K562 (cell line): ENCODE measurements around the gene RNF41. TPM values are rescaled to one million over a fixed set of nuclear protein-coding genes. Genes with fewer than 3 reads are reported as not detected.

Experiments
- ATAC-seq: fragments of 200-7000 bp; cut with Tn5 transposase; 3 replicates; pipeline ENCODE4 v1.9.1; 2020; ENCODE audit warnings: moderate library complexity
- BruUV-seq: library from RNA; stranded (reverse); fragments of 400-500 nt; replicated peaks from 2 replicates; lab custom pipeline; 2021; lab: Mats Ljungman, UMichigan
- CTCF ChIA-PET: fragments of 300-600 bp; formaldehyde crosslinking; extraction: SDS; loops from one replicate; lab custom pipeline; 2021; ENCODE audit warnings: low intra/inter-chr PET ratio; lab: Yijun Ruan, JAX
- POLR2A ChIA-PET: fragments of 300-600, 350-650 bp; sonication (Branson Sonifier 250); formaldehyde crosslinking; extraction: SDS; loops from one replicate; lab custom pipeline; 2021; ENCODE audit warnings: antibody characterized with exemption, inconsistent platforms; lab: Yijun Ruan, JAX
- DNase-seq, 4 experiments: peaks; one replicate each; pipeline versions ENCODE4 v3.0.0 to v3.0.0-alpha.2; 2011 to 2018; ENCODE audit warnings: low spot score in 3 of 4, mixed read lengths in 3 of 4; ENCODE audit errors: extremely low read depth in 1 of 4
- FAIRE-seq: peaks from 2 replicates; lab custom pipeline; 2011; peaks lifted over from hg19 to GRCh38; lab: Jason Lieb, UNC
- H2AFZ ChIP-seq: 2 replicates; pipeline ENCODE4 v1.6.0; 2011; ENCODE audit warnings: low read depth, low read length, control low read depth, inconsistent platforms
- H3K27ac ChIP-seq: fragments of 200-600 bp; 3 replicates; pipeline ENCODE4 v1.8.0; 2011; ENCODE audit warnings: low read depth, mild to moderate bottlenecking, control low read depth, inconsistent platforms, low read length, moderate library complexity, mixed read lengths; ENCODE audit errors: extremely low read depth
- H3K27me3 ChIP-seq, 2 experiments: fragments of 300-600 bp in 1 of 2; 2 replicates in 1 of 2; 3 replicates in 1 of 2; pipeline versions ENCODE4 v1.6.0 to v1.8.0; 2011; ENCODE audit warnings: inconsistent platforms in 2 of 2, low read length in 2 of 2, mild to moderate bottlenecking in 1 of 2, mixed read lengths in 1 of 2, moderate library complexity in 1 of 2; ENCODE audit not compliant: control insufficient read depth in 2 of 2, insufficient read depth in 2 of 2
- H3K36me3 ChIP-seq: fragments of 300-600 bp; 3 replicates; pipeline ENCODE4 v1.8.0; 2011; ENCODE audit warnings: mild to moderate bottlenecking, low read length, inconsistent platforms; ENCODE audit not compliant: control insufficient read depth, insufficient read depth
- H3K4me1 ChIP-seq, 2 experiments: fragments of 200-600 bp in 1 of 2; replicated peaks in 1 of 2; 2 replicates in 1 of 2; 3 replicates in 1 of 2; pipeline versions ENCODE4 v1.5.1 to v1.8.0; 2011; ENCODE audit warnings: inconsistent platforms in 2 of 2, low read length in 2 of 2, mild to moderate bottlenecking in 1 of 2, mixed read lengths in 1 of 2, moderate library complexity in 1 of 2; ENCODE audit not compliant: control insufficient read depth in 2 of 2, insufficient read depth in 2 of 2
- H3K4me2 ChIP-seq: 2 replicates; pipeline ENCODE4 v1.6.1; 2011; ENCODE audit warnings: low read length, control low read depth, inconsistent platforms, mixed read lengths; ENCODE audit not compliant: insufficient read depth
- H3K4me3 ChIP-seq: fragments of 200-600 bp; sonication (generic), shearing (Covaris generic); 2 replicates; pipeline ENCODE4 v1.5.1; 2016; ENCODE audit warnings: control low read depth, inconsistent platforms
- H3K79me2 ChIP-seq: fragments of 200-600 bp; 3 replicates; pipeline ENCODE4 v1.8.0; 2011; ENCODE audit warnings: low read length, inconsistent platforms; ENCODE audit not compliant: control insufficient read depth, insufficient read depth
- H3K9ac ChIP-seq, 2 experiments: 2 replicates each; pipeline versions ENCODE4 v1.6.0 to v1.6.1; 2011; ENCODE audit warnings: low read depth in 2 of 2, low read length in 2 of 2, control low read depth in 1 of 2, inconsistent platforms in 1 of 2, mild to moderate bottlenecking in 1 of 2, mixed read lengths in 1 of 2; ENCODE audit not compliant: insufficient read depth in 1 of 2
- H3K9me1 ChIP-seq: one replicate; pipeline ENCODE4 v1.6.0; 2011; ENCODE audit warnings: inconsistent platforms, mild to moderate bottlenecking, low read length, moderate library complexity; ENCODE audit not compliant: control insufficient read depth, insufficient read depth
- H3K9me3 ChIP-seq: replicated peaks from 2 replicates; pipeline ENCODE4 v1.5.1; 2011; ENCODE audit warnings: low read depth, low read length, inconsistent platforms; ENCODE audit not compliant: control insufficient read depth, insufficient read depth
- H4K20me1 ChIP-seq: replicated peaks from 2 replicates; pipeline ENCODE4 v1.6.1; 2011; ENCODE audit warnings: low read length, inconsistent platforms, mixed read lengths; ENCODE audit not compliant: control insufficient read depth, insufficient read depth
- CBX1 ChIP-seq: sonication (generic); IDR thresholded peaks from 2 replicates; pipeline ENCODE4 v1.6.1; 2016; ENCODE audit warnings: antibody characterized with exemption, low read depth, mild to moderate bottlenecking
- CTBP1 ChIP-seq: fragments of 450-650 bp; IDR thresholded peaks from 2 replicates; pipeline ENCODE4 v1.6.1; 2016; ENCODE audit warnings: borderline replicate concordance
- FOXM1 ChIP-seq, 2 experiments: fragments of 450-650 bp in 1 of 2; sonication (generic) in 1 of 2; formaldehyde crosslinking in 1 of 2; IDR thresholded peaks; 2 replicates each; pipeline versions ENCODE4 v1.6.1 to v1.9.0; 2017 to 2022; ENCODE audit warnings: low read depth in 2 of 2, mild to moderate bottlenecking in 2 of 2, missing genetic modification reagents in 1 of 2, moderate library complexity in 1 of 2
- KDM4B ChIP-seq, 2 experiments: fragments of 450-650 bp in 1 of 2; sonication (generic) in 1 of 2; IDR thresholded peaks; 2 replicates each; pipeline ENCODE4 v1.6.1; 2016 to 2017; ENCODE audit warnings: borderline replicate concordance in 2 of 2, antibody characterized with exemption in 1 of 2, low read depth in 1 of 2, mild to moderate bottlenecking in 1 of 2
- NCOA2 ChIP-seq, 2 experiments: fragments of 450-650 bp; IDR thresholded peaks; 2 replicates each; pipeline ENCODE4 v1.6.1; 2018; ENCODE audit warnings: mild to moderate bottlenecking in 2 of 2, moderate library complexity in 1 of 2; ENCODE audit not compliant: partially characterized antibody in 2 of 2
- POLR2G ChIP-seq: fragments of 200-400 bp; formaldehyde crosslinking; IDR thresholded peaks from 2 replicates; pipeline ENCODE4 v1.6.1; 2017; ENCODE audit warnings: low read depth, mild to moderate bottlenecking, antibody characterized with exemption, low read length, moderate library complexity
- SMAD2 ChIP-seq: fragments of 150-350 bp; IDR thresholded peaks from 2 replicates; pipeline ENCODE4 v1.6.1; 2014; ENCODE audit warnings: low read depth, mild to moderate bottlenecking, low read length
- SRSF1 ChIP-seq: fragments of 200-400 bp; formaldehyde crosslinking; IDR thresholded peaks from 2 replicates; pipeline ENCODE4 v1.6.1; 2017; ENCODE audit warnings: mild to moderate bottlenecking, low read depth, low read length, moderate library complexity
- TAF15 ChIP-seq: fragments of 200-400 bp; formaldehyde crosslinking; IDR thresholded peaks from 2 replicates; pipeline ENCODE4 v1.6.1; 2017; ENCODE audit warnings: mild to moderate bottlenecking, low read depth, low read length, moderate library complexity
- ZNF778 ChIP-seq: fragments of 450-650 bp; formaldehyde crosslinking; IDR thresholded peaks from 2 replicates; pipeline ENCODE4 v1.4.0; 2020; ENCODE audit warnings: mild to moderate bottlenecking, moderate library complexity
- WGBS: fragments of 100-300 bp; shearing (Covaris generic); methylation state at CpG from one replicate; pipeline ENCODE4 v1.1.6; 2016; ENCODE audit warnings: low coverage, mixed read lengths; ENCODE audit not compliant: insufficient coverage; ENCODE audit errors: missing lambda C conversion rate; 5-methylcytosine and 5-hydroxymethylcytosine counted together
- in situ Hi-C: fragments of 300-500 bp; cut with MboI; formaldehyde crosslinking; loops from 4 replicates; pipeline ENCODE4 v1.15.0; 2018; ENCODE audit warnings: inconsistent platforms, mixed read lengths
- intact Hi-C: fragments of 100-400 bp; cut with micrococcal nuclease; formaldehyde crosslinking; loops from 2 replicates; pipeline ENCODE4 v1.14.2; 2022
- polyA plus RNA-seq, 8 experiments: library from polyadenylated mRNA; depleted of rRNA in 4 of 8; stranded (reverse) in 5 of 8; unstranded in 3 of 8; fragments of >200 nt; fragmentation: Nextera tagmentation in 2 of 8; fragmentation: Illumina TruSeq in 1 of 8; extraction: Ambion mirVana in 2 of 8; extraction: Trizol in 1 of 8; gene quantifications; 2 replicates each; pipeline versions ENCODE4 v1.2.1 to v1.2.3, GENCODE V29; 2011 to 2014; ENCODE audit warnings: inconsistent platforms in 1 of 8, missing spikeins in 1 of 8
- total RNA-seq, 7 experiments: library from RNA; depleted of rRNA in 6 of 7; stranded (reverse); fragments of >200 nt in 6 of 7; fragmentation: Illumina TruSeq in 2 of 7; extraction: Trizol in 2 of 7; gene quantifications; 2 replicates each; pipeline versions ENCODE4 v1.2.1 to v1.2.3, GENCODE V29; 2011 to 2021; ENCODE audit warnings: low replicate concordance in 1 of 7
- TF ChIP-seq, protein P1 (sequence below), 2 experiments: fragments of 450-650 bp in 1 of 2; sonication (generic) in 1 of 2; formaldehyde crosslinking in 1 of 2; IDR thresholded peaks; 2 replicates each; pipeline versions ENCODE4 v1.7.1 to v1.9.0; 2016 to 2022; ENCODE audit warnings: inconsistent platforms in 1 of 2, mild to moderate bottlenecking in 1 of 2, missing genetic modification reagents in 1 of 2
- TF ChIP-seq, protein P2 (sequence below): sonication (generic); formaldehyde crosslinking; IDR thresholded peaks from 2 replicates; pipeline ENCODE4 v1.8.0; 2022; ENCODE audit warnings: missing genetic modification reagents, mild to moderate bottlenecking, moderate library complexity, borderline replicate concordance

RNF41 gene
- total and polyA plus RNA-seq, 9 of the 15 experiments (the other 6 are each of a cell fraction or from before 2014, with no cell fraction given) = 28.2 to 46.8 (median 33.8) TPM

DNA sequence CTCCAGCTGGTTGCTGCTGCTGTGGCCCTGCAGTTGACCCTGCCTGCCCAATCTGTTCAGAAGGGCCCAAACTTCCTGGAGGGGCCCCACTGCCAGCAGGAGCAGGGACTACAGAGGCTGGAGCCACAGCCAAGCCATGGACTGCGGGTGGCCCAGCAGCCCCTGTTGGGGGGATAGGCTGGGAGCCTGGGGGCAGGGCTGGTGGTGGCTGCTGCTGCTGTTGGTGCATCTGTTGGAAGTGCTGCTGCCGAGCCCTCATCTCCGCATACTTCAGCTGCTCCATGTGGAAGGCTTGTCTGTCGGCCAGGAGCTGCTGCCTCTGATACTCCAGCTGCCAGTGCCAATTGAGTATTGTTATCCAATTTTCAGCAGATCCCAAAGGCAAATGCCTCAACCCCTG, 56.4 kb downstream of the RNF41 start:
- BruUV-seq = no TSS peak
- no peak overlapping the region for H2AFZ ChIP-seq
- DNase-seq (no peak), FAIRE-seq (no peak), ATAC-seq (no peak)
- intact Hi-C loops (no loop called here), in situ Hi-C loops (no loop called here)
- WGBS = 100% methylated on average over 4 of the region's 4 CpGs
- H3K79me2 ChIP-seq = peaks cover 9% of the 10 kb centered on the region
- POLR2A ChIA-PET = interaction anchor here (0.5 to 8.9 kb wide), 13 partner anchors 9 to 191 kb away, joined by 3 to 124 read pairs (median 4); partner anchors contain the start of genes ESYT1, MYL6B, RAB5B and SMARCC2
- CTCF ChIA-PET = no interaction called here
- H3K27ac ChIP-seq = no peak overlapping the region
- no peak overlapping the region for H3K4me3 ChIP-seq
- no peaks in the 10 kb centered on the region for H3K27me3 ChIP-seq
- peaks cover 19% of the 10 kb centered on the region for H4K20me1 ChIP-seq
- no peak overlapping the region for H3K4me2 ChIP-seq
- no peaks in the 10 kb centered on the region for H3K9me3 ChIP-seq
- H3K36me3 ChIP-seq = peaks cover 93% of the 10 kb centered on the region
- H3K4me1 ChIP-seq = peaks cover 4 to 14% of the 10 kb centered on the region in 2 experiments; a peak in 4 of 5 replicates
- H3K9ac ChIP-seq = no peak overlapping the region
- no peaks in the 10 kb centered on the region for H3K9me1 ChIP-seq
- no peak for TF ChIP-seq FOXM1 (IDR thresholded peaks at IDR 0.05; ENCODE audit: low read depth)
- no peak for TF ChIP-seq FOXM1 (CRISPR knock-in tag; IDR thresholded peaks at IDR 0.05; ENCODE audit: low read depth)
- no peak for TF ChIP-seq KDM4B (IDR thresholded peaks at IDR 0.05; ENCODE audit: borderline replicate concordance in 2 of 2, low read depth in 1 of 2)
- TF ChIP-seq, protein P1, sequence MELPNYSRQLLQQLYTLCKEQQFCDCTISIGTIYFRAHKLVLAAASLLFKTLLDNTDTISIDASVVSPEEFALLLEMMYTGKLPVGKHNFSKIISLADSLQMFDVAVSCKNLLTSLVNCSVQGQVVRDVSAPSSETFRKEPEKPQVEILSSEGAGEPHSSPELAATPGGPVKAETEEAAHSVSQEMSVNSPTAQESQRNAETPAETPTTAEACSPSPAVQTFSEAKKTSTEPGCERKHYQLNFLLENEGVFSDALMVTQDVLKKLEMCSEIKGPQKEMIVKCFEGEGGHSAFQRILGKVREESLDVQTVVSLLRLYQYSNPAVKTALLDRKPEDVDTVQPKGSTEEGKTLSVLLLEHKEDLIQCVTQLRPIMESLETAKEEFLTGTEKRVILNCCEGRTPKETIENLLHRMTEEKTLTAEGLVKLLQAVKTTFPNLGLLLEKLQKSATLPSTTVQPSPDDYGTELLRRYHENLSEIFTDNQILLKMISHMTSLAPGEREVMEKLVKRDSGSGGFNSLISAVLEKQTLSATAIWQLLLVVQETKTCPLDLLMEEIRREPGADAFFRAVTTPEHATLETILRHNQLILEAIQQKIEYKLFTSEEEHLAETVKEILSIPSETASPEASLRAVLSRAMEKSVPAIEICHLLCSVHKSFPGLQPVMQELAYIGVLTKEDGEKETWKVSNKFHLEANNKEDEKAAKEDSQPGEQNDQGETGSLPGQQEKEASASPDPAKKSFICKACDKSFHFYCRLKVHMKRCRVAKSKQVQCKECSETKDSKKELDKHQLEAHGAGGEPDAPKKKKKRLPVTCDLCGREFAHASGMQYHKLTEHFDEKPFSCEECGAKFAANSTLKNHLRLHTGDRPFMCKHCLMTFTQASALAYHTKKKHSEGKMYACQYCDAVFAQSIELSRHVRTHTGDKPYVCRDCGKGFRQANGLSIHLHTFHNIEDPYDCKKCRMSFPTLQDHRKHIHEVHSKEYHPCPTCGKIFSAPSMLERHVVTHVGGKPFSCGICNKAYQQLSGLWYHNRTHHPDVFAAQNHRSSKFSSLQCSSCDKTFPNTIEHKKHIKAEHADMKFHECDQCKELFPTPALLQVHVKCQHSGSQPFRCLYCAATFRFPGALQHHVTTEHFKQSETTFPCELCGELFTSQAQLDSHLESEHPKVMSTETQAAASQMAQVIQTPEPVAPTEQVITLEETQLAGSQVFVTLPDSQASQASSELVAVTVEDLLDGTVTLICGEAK (IDR thresholded peaks at IDR 0.05) = no peak
- TF ChIP-seq, protein P1 (CRISPR knock-in tag; IDR thresholded peaks at IDR 0.05) = no peak
- TF ChIP-seq, protein P2, sequence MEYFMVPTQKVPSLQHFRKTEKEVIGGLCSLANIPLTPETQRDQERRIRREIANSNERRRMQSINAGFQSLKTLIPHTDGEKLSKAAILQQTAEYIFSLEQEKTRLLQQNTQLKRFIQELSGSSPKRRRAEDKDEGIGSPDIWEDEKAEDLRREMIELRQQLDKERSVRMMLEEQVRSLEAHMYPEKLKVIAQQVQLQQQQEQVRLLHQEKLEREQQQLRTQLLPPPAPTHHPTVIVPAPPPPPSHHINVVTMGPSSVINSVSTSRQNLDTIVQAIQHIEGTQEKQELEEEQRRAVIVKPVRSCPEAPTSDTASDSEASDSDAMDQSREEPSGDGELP (CRISPR knock-in tag) = 0 out of 2 replicates have a peak, but pooled peaks have one; percentile 22
- TF ChIP-seq POLR2G = peak; percentile 69
- no peak for TF ChIP-seq SMAD2
- TF ChIP-seq NCOA2 (IDR thresholded peaks at IDR 0.05; ENCODE audit: partially characterized antibody in 2 of 2) = no peak
- no peak for TF ChIP-seq TAF15
- no peak for TF ChIP-seq CTBP1
- no peak for TF ChIP-seq SRSF1
- TF ChIP-seq ZNF778 (CRISPR knock-in tag) = no peak
- no peak for TF ChIP-seq CBX1
